Measurements from ENCODE around the gene NUP93.

DNA sequence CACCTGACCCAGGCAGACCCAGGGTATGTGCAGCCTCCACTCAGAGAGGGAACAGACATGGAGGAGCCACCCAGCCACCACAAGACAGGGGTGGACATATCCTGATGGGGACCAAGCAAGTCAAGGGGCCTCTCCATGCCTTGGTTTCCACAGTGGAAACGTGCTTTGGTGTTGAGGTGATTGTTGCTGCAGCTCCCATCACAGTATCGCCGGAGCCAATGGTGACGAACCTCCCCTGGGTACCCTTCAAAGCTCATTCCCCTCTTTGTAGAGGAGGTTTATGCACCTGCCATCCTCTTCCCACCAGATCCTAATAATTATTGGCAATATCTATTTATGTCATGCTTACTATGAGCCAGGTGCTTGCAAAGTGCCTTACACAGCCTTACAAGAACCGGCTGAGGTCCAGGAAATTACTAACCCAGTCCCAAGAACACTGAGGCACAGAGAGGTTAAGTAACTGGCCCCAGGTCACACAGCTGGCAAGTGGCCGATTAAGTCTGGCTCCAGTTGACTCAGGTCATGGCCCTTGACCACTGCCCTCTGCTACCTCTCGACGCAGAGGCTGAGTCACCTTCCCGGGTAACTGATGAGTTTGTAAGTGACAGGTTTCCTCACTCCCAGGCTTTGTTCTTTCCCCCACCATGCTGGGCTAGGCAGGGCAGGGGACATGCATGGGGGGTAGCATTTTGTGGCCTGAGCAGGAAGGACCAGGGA is 155.7 kb downstream of the NUP93 start:
- TF ChIP-seq, protein P1, sequence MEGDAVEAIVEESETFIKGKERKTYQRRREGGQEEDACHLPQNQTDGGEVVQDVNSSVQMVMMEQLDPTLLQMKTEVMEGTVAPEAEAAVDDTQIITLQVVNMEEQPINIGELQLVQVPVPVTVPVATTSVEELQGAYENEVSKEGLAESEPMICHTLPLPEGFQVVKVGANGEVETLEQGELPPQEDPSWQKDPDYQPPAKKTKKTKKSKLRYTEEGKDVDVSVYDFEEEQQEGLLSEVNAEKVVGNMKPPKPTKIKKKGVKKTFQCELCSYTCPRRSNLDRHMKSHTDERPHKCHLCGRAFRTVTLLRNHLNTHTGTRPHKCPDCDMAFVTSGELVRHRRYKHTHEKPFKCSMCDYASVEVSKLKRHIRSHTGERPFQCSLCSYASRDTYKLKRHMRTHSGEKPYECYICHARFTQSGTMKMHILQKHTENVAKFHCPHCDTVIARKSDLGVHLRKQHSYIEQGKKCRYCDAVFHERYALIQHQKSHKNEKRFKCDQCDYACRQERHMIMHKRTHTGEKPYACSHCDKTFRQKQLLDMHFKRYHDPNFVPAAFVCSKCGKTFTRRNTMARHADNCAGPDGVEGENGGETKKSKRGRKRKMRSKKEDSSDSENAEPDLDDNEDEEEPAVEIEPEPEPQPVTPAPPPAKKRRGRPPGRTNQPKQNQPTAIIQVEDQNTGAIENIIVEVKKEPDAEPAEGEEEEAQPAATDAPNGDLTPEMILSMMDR (conservative IDR thresholded peaks at IDR 0.05), result no peak
- no peak for TF ChIP-seq EZH2 (IDR thresholded peaks at IDR 0.05; ENCODE audit: low read depth)
